H9 (cell line): ENCODE measurements around the gene TMEM117. TPM values are rescaled to one million over a fixed set of nuclear protein-coding genes. Genes with fewer than 3 reads are reported as not detected.

ENCODE experiments used
- DNase-seq: peaks from one replicate; pipeline ENCODE4 v3.0.0-alpha.2; 2017
- H2AFZ ChIP-seq: one replicate; pipeline ENCODE4 v1.6.1; 2013; ENCODE audit warnings: mild to moderate bottlenecking, low read length, control low read depth, moderate library complexity
- H2AK5ac ChIP-seq: 2 replicates; pipeline ENCODE4 v1.6.1; 2013; ENCODE audit warnings: low read length, control low read depth, mixed read lengths; ENCODE audit not compliant: insufficient read length
- H2BK120ac ChIP-seq: one replicate; pipeline ENCODE4 v1.6.1; 2013; ENCODE audit warnings: low read depth, mild to moderate bottlenecking, low read length, control low read depth, inconsistent platforms; ENCODE audit not compliant: poor library complexity, severe bottlenecking
- H2BK12ac ChIP-seq: 2 replicates; pipeline ENCODE4 v1.6.1; 2013; ENCODE audit warnings: low read length, control low read depth, mixed read lengths, low read depth; ENCODE audit not compliant: insufficient read length
- H2BK15ac ChIP-seq: 2 replicates; pipeline ENCODE4 v1.6.1; 2013; ENCODE audit warnings: low read depth, low read length, control low read depth
- H2BK20ac ChIP-seq: one replicate; pipeline ENCODE4 v1.6.1; 2013; ENCODE audit warnings: low read depth, mild to moderate bottlenecking, low read length, control low read depth, inconsistent platforms; ENCODE audit not compliant: poor library complexity, severe bottlenecking
- H2BK5ac ChIP-seq: 2 replicates; pipeline ENCODE4 v1.6.1; 2013; ENCODE audit warnings: low read length, control low read depth, mixed read lengths; ENCODE audit not compliant: insufficient read length
- H3K14ac ChIP-seq: 2 replicates; pipeline ENCODE4 v1.6.1; 2013; ENCODE audit warnings: low read length, control low read depth; ENCODE audit not compliant: insufficient read depth
- H3K18ac ChIP-seq: 2 replicates; pipeline ENCODE4 v1.6.1; 2013; ENCODE audit warnings: low read depth, mild to moderate bottlenecking, mixed read lengths, low read length, control low read depth; ENCODE audit not compliant: insufficient read length
- H3K23ac ChIP-seq: 2 replicates; pipeline ENCODE4 v1.6.1; 2013; ENCODE audit warnings: low read length, control low read depth, mixed read lengths, low read depth; ENCODE audit not compliant: insufficient read length
- H3K23me2 ChIP-seq: 2 replicates; pipeline ENCODE4 v1.6.1; 2013; ENCODE audit warnings: low read depth, mild to moderate bottlenecking, mixed read lengths, low read length, control low read depth; ENCODE audit not compliant: insufficient read length, poor library complexity, severe bottlenecking
- H3K27ac ChIP-seq: 2 replicates; pipeline ENCODE4 v1.5.1; 2013; ENCODE audit warnings: low read length, control low read depth, mixed read lengths, low read depth; ENCODE audit not compliant: insufficient read length
- H3K27me3 ChIP-seq: 2 replicates; pipeline ENCODE4 v1.6.1; 2013; ENCODE audit warnings: low read length, control low read depth, inconsistent platforms; ENCODE audit not compliant: insufficient read depth
- H3K4ac ChIP-seq: 2 replicates; pipeline ENCODE4 v1.6.1; 2013; ENCODE audit warnings: low read depth, mild to moderate bottlenecking, control low read depth, inconsistent platforms, low read length, moderate library complexity
- H3K4me1 ChIP-seq: 2 replicates; pipeline ENCODE4 v1.6.1; 2013; ENCODE audit warnings: low read length, control low read depth, inconsistent platforms; ENCODE audit not compliant: insufficient read depth
- H3K4me2 ChIP-seq: 2 replicates; pipeline ENCODE4 v1.6.1; 2013; ENCODE audit warnings: low read length, control low read depth, mixed read lengths; ENCODE audit not compliant: insufficient read length, insufficient read depth
- H3K56ac ChIP-seq: 2 replicates; pipeline ENCODE4 v1.6.1; 2013; ENCODE audit warnings: low read depth, mild to moderate bottlenecking, mixed read lengths, low read length, control low read depth; ENCODE audit not compliant: insufficient read length
- H3K79me1 ChIP-seq: 2 replicates; pipeline ENCODE4 v1.6.1; 2013; ENCODE audit warnings: low read depth, mild to moderate bottlenecking, moderate library complexity, low read length, control low read depth, inconsistent platforms; ENCODE audit not compliant: insufficient read depth, poor library complexity, severe bottlenecking
- H3K79me2 ChIP-seq: 2 replicates; pipeline ENCODE4 v1.6.1; 2013; ENCODE audit warnings: low read length, control low read depth, inconsistent platforms; ENCODE audit not compliant: insufficient read depth
- H3K9ac ChIP-seq: 2 replicates; pipeline ENCODE4 v1.6.1; 2013; ENCODE audit warnings: low read length, control low read depth, mixed read lengths; ENCODE audit not compliant: insufficient read length; ENCODE audit errors: extremely low read depth
- H3K9me3 ChIP-seq: one replicate; pipeline ENCODE4 v1.6.1; 2013; ENCODE audit warnings: low read depth, low read length, inconsistent platforms; ENCODE audit not compliant: control insufficient read depth
- H3T11ph ChIP-seq: one replicate; pipeline ENCODE4 v1.6.1; 2013; ENCODE audit warnings: mild to moderate bottlenecking, low read length, control low read depth, inconsistent platforms
- H4K20me1 ChIP-seq: one replicate; pipeline ENCODE4 v1.6.1; 2013; ENCODE audit not compliant: control insufficient read depth, insufficient read length, insufficient read depth
- H4K5ac ChIP-seq: 2 replicates; pipeline ENCODE4 v1.6.1; 2013; ENCODE audit warnings: low read depth, mild to moderate bottlenecking, mixed read lengths, low read length, control low read depth; ENCODE audit not compliant: insufficient read length
- H4K8ac ChIP-seq: replicated peaks from 2 replicates; pipeline ENCODE4 v1.6.1; 2013; ENCODE audit warnings: low read length, control low read depth, mixed read lengths, low read depth; ENCODE audit not compliant: insufficient read length
- H4K91ac ChIP-seq: 2 replicates; pipeline ENCODE4 v1.6.1; 2013; ENCODE audit warnings: low read depth, mild to moderate bottlenecking, moderate library complexity, mixed read lengths, low read length, control low read depth; ENCODE audit not compliant: insufficient read length
- H3K27ac Mint-ChIP-seq, 3 experiments: 2 replicates in 2 of 3; 3 replicates in 1 of 3; pipeline ENCODE4 v1.8.0; 2020 to 2021; ENCODE audit warnings: mixed read lengths in 3 of 3, mild to moderate bottlenecking in 1 of 3, moderate library complexity in 1 of 3
- H3K27me3 Mint-ChIP-seq: 2 replicates; pipeline ENCODE4 v1.8.0; 2021; ENCODE audit warnings: low read depth, mild to moderate bottlenecking, moderate library complexity, mixed read lengths
- H3K36me3 Mint-ChIP-seq, 3 experiments: 2 replicates in 2 of 3; 3 replicates in 1 of 3; pipeline ENCODE4 v1.8.0; 2020 to 2021; ENCODE audit warnings: low read depth in 3 of 3, mixed read lengths in 3 of 3; ENCODE audit not compliant: insufficient read depth in 1 of 3
- H3K4me1 Mint-ChIP-seq, 2 experiments: 2 replicates each; pipeline ENCODE4 v1.8.0; 2020; ENCODE audit warnings: mixed read lengths in 2 of 2
- H3K4me3 Mint-ChIP-seq, 2 experiments: 2 replicates in 1 of 2; 3 replicates in 1 of 2; pipeline ENCODE4 v1.8.0; 2020 to 2021; ENCODE audit warnings: mild to moderate bottlenecking in 2 of 2, mixed read lengths in 2 of 2, moderate library complexity in 1 of 2
- H3K9me3 Mint-ChIP-seq, 2 experiments: 2 replicates in 1 of 2; 3 replicates in 1 of 2; pipeline ENCODE4 v1.8.0; 2020; ENCODE audit warnings: mild to moderate bottlenecking in 2 of 2, mixed read lengths in 2 of 2, moderate library complexity in 1 of 2
- total RNA-seq: library from RNA; stranded (reverse); gene quantifications from 2 replicates; pipeline ENCODE4 v1.2.1, GENCODE V29; 2021
- TF ChIP-seq, protein P1 (sequence below): fragments of 200-600 bp; sonication (generic); conservative IDR thresholded peaks from 3 replicates; pipeline ENCODE4 v1.8.0; 2021; ENCODE audit warnings: antibody characterized with exemption, mild to moderate bottlenecking

Gene TMEM117
- total RNA-seq, 1 experiment from 2014 or later: 1.7 TPM

DNA sequence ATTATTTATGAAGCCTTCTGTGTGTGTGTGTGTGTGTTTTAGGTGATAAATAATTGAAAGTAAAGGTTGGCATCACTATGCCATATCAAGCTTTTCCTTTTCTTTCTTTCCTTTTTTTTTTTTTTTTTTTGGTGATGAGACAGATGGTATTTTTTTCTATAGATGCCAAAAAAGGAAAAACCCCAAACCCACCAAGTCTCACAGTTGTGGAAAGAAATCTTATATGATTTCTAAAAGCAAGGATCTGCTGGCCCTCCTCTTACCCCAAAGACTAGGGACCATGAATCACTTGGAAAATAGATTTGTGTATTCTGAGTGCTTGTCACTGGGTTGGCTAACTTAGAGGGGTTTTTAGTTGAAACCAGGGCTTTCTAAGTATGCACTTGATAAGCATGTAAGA is 181.3 kb downstream of the TMEM117 start:
- no peak overlapping the region for H3K14ac ChIP-seq
- H3K4ac ChIP-seq: no peak overlapping the region
- no peak overlapping the region for H2BK12ac ChIP-seq
- no peak overlapping the region for H3K56ac ChIP-seq
- H4K20me1 ChIP-seq: no peaks in the 10 kb centered on the region
- no peak for DNase-seq
- H3K4me2 ChIP-seq: no peak overlapping the region
- H2BK120ac ChIP-seq: no peak overlapping the region
- no peak overlapping the region for H2AFZ ChIP-seq
- H2AK5ac ChIP-seq: no peak overlapping the region
- H2BK5ac ChIP-seq: no peak overlapping the region
- TF ChIP-seq, protein P1, sequence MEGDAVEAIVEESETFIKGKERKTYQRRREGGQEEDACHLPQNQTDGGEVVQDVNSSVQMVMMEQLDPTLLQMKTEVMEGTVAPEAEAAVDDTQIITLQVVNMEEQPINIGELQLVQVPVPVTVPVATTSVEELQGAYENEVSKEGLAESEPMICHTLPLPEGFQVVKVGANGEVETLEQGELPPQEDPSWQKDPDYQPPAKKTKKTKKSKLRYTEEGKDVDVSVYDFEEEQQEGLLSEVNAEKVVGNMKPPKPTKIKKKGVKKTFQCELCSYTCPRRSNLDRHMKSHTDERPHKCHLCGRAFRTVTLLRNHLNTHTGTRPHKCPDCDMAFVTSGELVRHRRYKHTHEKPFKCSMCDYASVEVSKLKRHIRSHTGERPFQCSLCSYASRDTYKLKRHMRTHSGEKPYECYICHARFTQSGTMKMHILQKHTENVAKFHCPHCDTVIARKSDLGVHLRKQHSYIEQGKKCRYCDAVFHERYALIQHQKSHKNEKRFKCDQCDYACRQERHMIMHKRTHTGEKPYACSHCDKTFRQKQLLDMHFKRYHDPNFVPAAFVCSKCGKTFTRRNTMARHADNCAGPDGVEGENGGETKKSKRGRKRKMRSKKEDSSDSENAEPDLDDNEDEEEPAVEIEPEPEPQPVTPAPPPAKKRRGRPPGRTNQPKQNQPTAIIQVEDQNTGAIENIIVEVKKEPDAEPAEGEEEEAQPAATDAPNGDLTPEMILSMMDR: no peak
- H3K4me1 Mint-ChIP-seq: peaks cover 16 to 22% of the 10 kb centered on the region in 2 experiments
- H3K9me3 Mint-ChIP-seq: no peaks in the 10 kb centered on the region
- H3K27me3 ChIP-seq: no peaks in the 10 kb centered on the region
- H3T11ph ChIP-seq: no peak overlapping the region
- peaks cover 2% of the 10 kb centered on the region; the same call in 1 of the 2 replicates for H3K4me1 ChIP-seq
- no peaks in the 10 kb centered on the region for H3K79me1 ChIP-seq
- H2BK20ac ChIP-seq: no peak overlapping the region
- no peaks in the 10 kb centered on the region for H3K27me3 Mint-ChIP-seq
- no peak overlapping the region for H3K18ac ChIP-seq
- no peaks in the 10 kb centered on the region for H3K23me2 ChIP-seq
- no peak overlapping the region for H4K8ac ChIP-seq
- no peak overlapping the region for H3K9ac ChIP-seq
- no peak overlapping the region for H3K23ac ChIP-seq
- no peaks in the 10 kb centered on the region for H3K79me2 ChIP-seq
- no peaks in the 10 kb centered on the region; a peak in 1 of 7 replicates for H3K36me3 Mint-ChIP-seq
- no peak overlapping the region for H4K91ac ChIP-seq
- no peak overlapping the region for H3K27ac ChIP-seq
- H3K9me3 ChIP-seq: no peaks in the 10 kb centered on the region
- H3K4me3 Mint-ChIP-seq: no peak overlapping the region
- H2BK15ac ChIP-seq: no peak overlapping the region
- H4K5ac ChIP-seq: no peak overlapping the region
- H3K27ac Mint-ChIP-seq: no peak overlapping the region
